ENCODE results near the gene CDH2. TPM values are rescaled to one million over a fixed set of nuclear protein-coding genes. Genes with fewer than 3 reads are reported as not detected.
A peak's percentile ranks its signal among the peaks of the same experiment; 100 is the strongest.

Gene CDH2
- total RNA-seq, 1 donor from 2014 or later = 363 TPM

GRCh38 chr18:28078298-28078697 is 98.6 kb downstream of the CDH2 start:
- Histone ChIP-seq H3K4me2 (ENCODE audit: low read length) (peak overlapping the region; percentile 34), H3K27ac (ENCODE audit: low read depth, low read length) (peak overlapping the region; percentile 30), H3K79me2 (ENCODE audit: insufficient read depth, low read length) (peaks cover 98% of the 10 kb centered on the region), H4K20me1 (ENCODE audit: insufficient read depth, low read length) (peaks cover 5% of the 10 kb centered on the region), H2AFZ (ENCODE audit: low read depth, low read length) (no peak overlapping the region), H3K9me3 (ENCODE audit: insufficient read depth, low read depth, low read length) (no peaks in the 10 kb centered on the region), H3K4me3 (ENCODE audit: insufficient read depth, low read depth, low read length) (no peak overlapping the region), H3K36me3 (ENCODE audit: insufficient read depth, low read length) (no peaks in the 10 kb centered on the region), H3K27me3 (ENCODE audit: insufficient read depth, low read length) (no peaks in the 10 kb centered on the region), H3K9ac (ENCODE audit: low read length) (peak overlapping the region; percentile 35), H3K4me1 (ENCODE audit: insufficient read depth, low read length) (peaks cover 31% of the 10 kb centered on the region)
- DNase-seq (ENCODE audit: low read depth) = peak; percentile 56
- Mint-ChIP-seq H3K36me3 (ENCODE audit: low read depth, unreplicated experiment) (peaks cover 2% of the 10 kb centered on the region), H3K4me1 (ENCODE audit: low read depth, unreplicated experiment) (peaks cover 74% of the 10 kb centered on the region), H3K27ac (ENCODE audit: unreplicated experiment) (peak overlapping the region; percentile 73), H3K4me3 (ENCODE audit: unreplicated experiment) (peak overlapping the region; percentile 54), H3K27me3 (ENCODE audit: low read depth, unreplicated experiment) (no peaks in the 10 kb centered on the region), H3K9me3 (ENCODE audit: unreplicated experiment) (no peaks in the 10 kb centered on the region)
- FAIRE-seq = no peak
- TF ChIP-seq EZH2 (IDR thresholded peaks at IDR 0.05; ENCODE audit: insufficient read depth, low read length) = no peak
- no peak for TF ChIP-seq CTCF (IDR thresholded peaks at IDR 0.05; ENCODE audit: insufficient read depth, low read depth, low read length)

GRCh38 chr18:28075501-28075900 is 101.4 kb downstream of the CDH2 start:
- Histone ChIP-seq H3K4me2 (ENCODE audit: low read length) (peak overlapping the region; percentile 27), H4K20me1 (ENCODE audit: insufficient read depth, low read length) (peaks cover 12% of the 10 kb centered on the region), H3K4me1 (ENCODE audit: insufficient read depth, low read length) (peaks cover 31% of the 10 kb centered on the region), H3K27me3 (ENCODE audit: insufficient read depth, low read length) (no peaks in the 10 kb centered on the region), H3K27ac (ENCODE audit: low read depth, low read length) (no peak overlapping the region), H3K9ac (ENCODE audit: low read length) (no peak overlapping the region), H3K36me3 (ENCODE audit: insufficient read depth, low read length) (no peaks in the 10 kb centered on the region), H3K9me3 (ENCODE audit: insufficient read depth, low read depth, low read length) (no peaks in the 10 kb centered on the region), H3K79me2 (ENCODE audit: insufficient read depth, low read length) (peaks cover 98% of the 10 kb centered on the region), H3K4me3 (ENCODE audit: insufficient read depth, low read depth, low read length) (no peak overlapping the region), H2AFZ (ENCODE audit: low read depth, low read length) (no peak overlapping the region)
- peaks cover 66% of the 10 kb centered on the region for H3K4me1 Mint-ChIP-seq (ENCODE audit: low read depth, unreplicated experiment)
- FAIRE-seq (peak; percentile 96), DNase-seq (ENCODE audit: low read depth) (no peak)
- peak overlapping the region; percentile 47 for H3K4me3 Mint-ChIP-seq (ENCODE audit: unreplicated experiment)
- H3K9me3 Mint-ChIP-seq (ENCODE audit: unreplicated experiment) = no peaks in the 10 kb centered on the region
- peaks cover 2% of the 10 kb centered on the region for H3K36me3 Mint-ChIP-seq (ENCODE audit: low read depth, unreplicated experiment)
- peak overlapping the region; percentile 78 for H3K27ac Mint-ChIP-seq (ENCODE audit: unreplicated experiment)
- TF ChIP-seq EZH2 (IDR thresholded peaks at IDR 0.05; ENCODE audit: insufficient read depth, low read length) = no peak
- no peak for TF ChIP-seq CTCF (IDR thresholded peaks at IDR 0.05; ENCODE audit: insufficient read depth, low read depth, low read length)
- H3K27me3 Mint-ChIP-seq (ENCODE audit: low read depth, unreplicated experiment) = no peaks in the 10 kb centered on the region

GRCh38 chr18:28074076-28074475 is 102.9 kb downstream of the CDH2 start:
- peaks cover 98% of the 10 kb centered on the region for H3K79me2 ChIP-seq (ENCODE audit: insufficient read depth, low read length)
- peaks cover 59% of the 10 kb centered on the region for H3K4me1 Mint-ChIP-seq (ENCODE audit: low read depth, unreplicated experiment)
- H2AFZ ChIP-seq (ENCODE audit: low read depth, low read length) = no peak overlapping the region

More at GRCh38 chr18:28074076-28074475, 102.9 kb downstream of the CDH2 start:
- no peaks in the 10 kb centered on the region for H3K27me3 ChIP-seq (ENCODE audit: insufficient read depth, low read length)
- H3K4me3 ChIP-seq (ENCODE audit: insufficient read depth, low read depth, low read length) = no peak overlapping the region
- no peak overlapping the region for H3K27ac ChIP-seq (ENCODE audit: low read depth, low read length)
- peaks cover 20% of the 10 kb centered on the region for H3K4me1 ChIP-seq (ENCODE audit: insufficient read depth, low read length)
- peaks cover 12% of the 10 kb centered on the region for H4K20me1 ChIP-seq (ENCODE audit: insufficient read depth, low read length)
- no peaks in the 10 kb centered on the region for H3K36me3 ChIP-seq (ENCODE audit: insufficient read depth, low read length)
- no peaks in the 10 kb centered on the region for H3K27me3 Mint-ChIP-seq (ENCODE audit: low read depth, unreplicated experiment)
- peak overlapping the region; percentile 76 for H3K27ac Mint-ChIP-seq (ENCODE audit: unreplicated experiment)
- no peak overlapping the region for H3K4me3 Mint-ChIP-seq (ENCODE audit: unreplicated experiment)
- H3K9me3 ChIP-seq (ENCODE audit: insufficient read depth, low read depth, low read length) = no peaks in the 10 kb centered on the region
- TF ChIP-seq EZH2 (IDR thresholded peaks at IDR 0.05; ENCODE audit: insufficient read depth, low read length) (no peak), CTCF (IDR thresholded peaks at IDR 0.05; ENCODE audit: insufficient read depth, low read depth, low read length) (no peak)
- H3K9me3 Mint-ChIP-seq (ENCODE audit: unreplicated experiment) = no peaks in the 10 kb centered on the region
- peaks cover 6% of the 10 kb centered on the region for H3K36me3 Mint-ChIP-seq (ENCODE audit: low read depth, unreplicated experiment)
- DNase-seq (ENCODE audit: low read depth) (no peak), FAIRE-seq (no peak)
- H3K9ac ChIP-seq (ENCODE audit: low read length) = no peak overlapping the region
- H3K4me2 ChIP-seq (ENCODE audit: low read length) = no peak overlapping the region
